KOPT-K1 (cell line): ENCODE results near the gene PIMREG.

Experiments
- H3K27ac ChIP-seq: fragments of 200-600 bp; sonication (generic); 2 replicates; pipeline ENCODE4 v1.5.1; 2016; ENCODE audit warnings: antibody characterized with exemption, mild to moderate bottlenecking, low read depth, low read length; ENCODE audit not compliant: poor library complexity, severe bottlenecking
- H3K36me3 ChIP-seq: fragments of 200-600 bp; sonication (generic); 2 replicates; pipeline ENCODE4 v1.5.1; 2017; ENCODE audit warnings: antibody characterized with exemption, mild to moderate bottlenecking, low read length, moderate library complexity; ENCODE audit not compliant: insufficient read depth
- H3K9me3 ChIP-seq: fragments of 200-600 bp; sonication (generic); 2 replicates; pipeline ENCODE4 v1.5.1; 2017; ENCODE audit warnings: antibody characterized with exemption, low read length, mild to moderate bottlenecking; ENCODE audit not compliant: insufficient read depth, poor library complexity, severe bottlenecking

PIMREG gene

GRCh38 chr17:6443692-6444570, at the start of gene PIMREG:
Gene PIMREG (plus strand): TSS chr17:6444455. CDS start chr17:6445111, 656 bp downstream.
- Histone ChIP-seq H3K36me3 (peaks cover 34% of the 10 kb centered on the region), H3K9me3 (no peaks in the 10 kb centered on the region), H3K27ac (peak within 1 kb of the TSS; percentile 86)

GRCh38 chr17:6398955-6399354, 45.3 kb upstream of the PIMREG start:
- Histone ChIP-seq H3K36me3 (no peaks in the 10 kb centered on the region), H3K27ac (no peak overlapping the region), H3K9me3 (no peaks in the 10 kb centered on the region)

GRCh38 chr17:6402258-6402657, 42.0 kb upstream of the PIMREG start:
- Histone ChIP-seq H3K27ac (no peak overlapping the region), H3K36me3 (no peaks in the 10 kb centered on the region), H3K9me3 (no peaks in the 10 kb centered on the region)

GRCh38 chr17:6408276-6408675, 36.0 kb upstream of the PIMREG start:
- Histone ChIP-seq H3K36me3 (no peaks in the 10 kb centered on the region), H3K27ac (no peak overlapping the region), H3K9me3 (no peaks in the 10 kb centered on the region)

GRCh38 chr17:6408735-6409134, 35.5 kb upstream of the PIMREG start:
- Histone ChIP-seq H3K9me3 (no peaks in the 10 kb centered on the region), H3K36me3 (no peaks in the 10 kb centered on the region), H3K27ac (no peak overlapping the region)

- Histone ChIP-seq H3K36me3 (no peaks in the 10 kb centered on the region), H3K27ac (no peak overlapping the region), H3K9me3 (no peaks in the 10 kb centered on the region)
Measured at GRCh38 chr17:6413065-6413464, 31.2 kb upstream of the PIMREG start.

- Histone ChIP-seq H3K9me3 (no peaks in the 10 kb centered on the region), H3K27ac (no peak overlapping the region), H3K36me3 (no peaks in the 10 kb centered on the region)
Measured at GRCh38 chr17:6415616-6416015, 28.6 kb upstream of the PIMREG start.

- Histone ChIP-seq H3K36me3 (no peaks in the 10 kb centered on the region), H3K9me3 (no peaks in the 10 kb centered on the region), H3K27ac (no peak overlapping the region)
Measured at GRCh38 chr17:6420173-6420641, 24.0 kb upstream of the PIMREG start.

GRCh38 chr17:6421700-6422604, 22.3 kb upstream of the PIMREG start:
- Histone ChIP-seq H3K36me3 (no peaks in the 10 kb centered on the region), H3K9me3 (no peaks in the 10 kb centered on the region), H3K27ac (no peak overlapping the region)

- H3K27ac ChIP-seq, result no peak overlapping the region
- no peaks in the 10 kb centered on the region for H3K36me3 ChIP-seq
- H3K9me3 ChIP-seq, result no peaks in the 10 kb centered on the region
Measured at GRCh38 chr17:6422654-6423241, 21.5 kb upstream of the PIMREG start.

GRCh38 chr17:6423931-6424330, 20.3 kb upstream of the PIMREG start:
- Histone ChIP-seq H3K9me3 (no peaks in the 10 kb centered on the region), H3K36me3 (no peaks in the 10 kb centered on the region), H3K27ac (no peak overlapping the region)

- peaks cover 1% of the 10 kb centered on the region for H3K9me3 ChIP-seq
- H3K36me3 ChIP-seq, result no peaks in the 10 kb centered on the region
- no peak overlapping the region for H3K27ac ChIP-seq
Measured at GRCh38 chr17:6425407-6425806, 18.8 kb upstream of the PIMREG start.

GRCh38 chr17:6426356-6427101, 17.7 kb upstream of the PIMREG start:
- no peaks in the 10 kb centered on the region for H3K36me3 ChIP-seq
- no peak overlapping the region for H3K27ac ChIP-seq
- H3K9me3 ChIP-seq, result peaks cover 12% of the 10 kb centered on the region

- Histone ChIP-seq H3K36me3 (no peaks in the 10 kb centered on the region), H3K9me3 (peaks cover 16% of the 10 kb centered on the region), H3K27ac (no peak overlapping the region)
Measured at GRCh38 chr17:6427279-6427781, 16.9 kb upstream of the PIMREG start.
